ENCODE data around the gene SNRNP48.

The SNRNP48 gene

GRCh38 chr6:7621761-7622160, 31.8 kb downstream of the SNRNP48 start:
- Histone ChIP-seq H3K4me1 (ENCODE audit: control insufficient read depth in 1 of 2, insufficient read depth in 1 of 2, low read depth in 1 of 2, low read length in 1 of 2) (peaks cover 0 to 13% of the 10 kb centered on the region in 2 experiments), H3K9me3 (no peaks in the 10 kb centered on the region), H3K4me3 (ENCODE audit: low read depth in 1 of 2, low read length in 1 of 2) (no peak overlapping the region), H3K27me3 (no peaks in the 10 kb centered on the region), H3K27ac (no peak overlapping the region), H3K36me3 (no peaks in the 10 kb centered on the region)
- TF ChIP-seq CTCF (IDR thresholded peaks at IDR 0.05) = no peak

- no peak for TF ChIP-seq CTCF (IDR thresholded peaks at IDR 0.05)
- no peaks in the 10 kb centered on the region for H3K4me1 ChIP-seq (ENCODE audit: control insufficient read depth in 1 of 2, insufficient read depth in 1 of 2, low read depth in 1 of 2, low read length in 1 of 2)
- no peaks in the 10 kb centered on the region for H3K36me3 ChIP-seq
- no peak overlapping the region for H3K27ac ChIP-seq
- H3K9me3 ChIP-seq = no peaks in the 10 kb centered on the region
- H3K4me3 ChIP-seq (ENCODE audit: low read depth in 1 of 2, low read length in 1 of 2) = no peak overlapping the region
- H3K27me3 ChIP-seq = no peaks in the 10 kb centered on the region
These were observed 35.1 kb downstream of the SNRNP48 start for GRCh38 chr6:7624796-7625710.

GRCh38 chr6:7628479-7628878, 38.5 kb downstream of the SNRNP48 start:
- H3K4me3 ChIP-seq (ENCODE audit: low read depth in 1 of 2, low read length in 1 of 2) = no peak overlapping the region
- H3K27ac ChIP-seq = no peak overlapping the region
- no peaks in the 10 kb centered on the region for H3K36me3 ChIP-seq
- no peaks in the 10 kb centered on the region for H3K9me3 ChIP-seq
- H3K27me3 ChIP-seq = peaks cover 5% of the 10 kb centered on the region
- no peaks in the 10 kb centered on the region for H3K4me1 ChIP-seq (ENCODE audit: control insufficient read depth in 1 of 2, insufficient read depth in 1 of 2, low read depth in 1 of 2, low read length in 1 of 2)
- no peak for TF ChIP-seq CTCF (IDR thresholded peaks at IDR 0.05)

GRCh38 chr6:7628909-7629308, 38.9 kb downstream of the SNRNP48 start:
- Histone ChIP-seq H3K27me3 (peaks cover 5% of the 10 kb centered on the region), H3K36me3 (no peaks in the 10 kb centered on the region), H3K9me3 (no peaks in the 10 kb centered on the region), H3K27ac (no peak overlapping the region), H3K4me1 (ENCODE audit: control insufficient read depth in 1 of 2, insufficient read depth in 1 of 2, low read depth in 1 of 2, low read length in 1 of 2) (no peaks in the 10 kb centered on the region), H3K4me3 (ENCODE audit: low read depth in 1 of 2, low read length in 1 of 2) (no peak overlapping the region)
- no peak for TF ChIP-seq CTCF (IDR thresholded peaks at IDR 0.05)

- TF ChIP-seq CTCF (IDR thresholded peaks at IDR 0.05) = no peak
- H3K9me3 ChIP-seq = no peaks in the 10 kb centered on the region
- no peaks in the 10 kb centered on the region for H3K36me3 ChIP-seq
- H3K4me3 ChIP-seq (ENCODE audit: low read depth in 1 of 2, low read length in 1 of 2) = no peak overlapping the region
- H3K27ac ChIP-seq = no peak overlapping the region
- peaks cover 5% of the 10 kb centered on the region for H3K27me3 ChIP-seq
- H3K4me1 ChIP-seq (ENCODE audit: control insufficient read depth in 1 of 2, insufficient read depth in 1 of 2, low read depth in 1 of 2, low read length in 1 of 2) = no peaks in the 10 kb centered on the region
These were observed 39.3 kb downstream of the SNRNP48 start for GRCh38 chr6:7629321-7629720.
